22Rv1 (cell line): Measurements from ENCODE around the gene BROX.

Experiments used
- H3K27ac ChIP-seq: fragments of 450-650 bp; 2 replicates; pipeline ENCODE4 v1.5.1; 2017
- ZFX ChIP-seq: fragments of 450-650 bp; IDR thresholded peaks from 2 replicates; pipeline ENCODE4 v1.6.1; 2017; ENCODE audit warnings: antibody characterized with exemption, borderline replicate concordance
- TF ChIP-seq, protein P1 (sequence below): fragments of 450-650 bp; IDR thresholded peaks from 2 replicates; pipeline ENCODE4 v1.5.1; 2017; ENCODE audit warnings: mild to moderate bottlenecking

BROX gene

DNA sequence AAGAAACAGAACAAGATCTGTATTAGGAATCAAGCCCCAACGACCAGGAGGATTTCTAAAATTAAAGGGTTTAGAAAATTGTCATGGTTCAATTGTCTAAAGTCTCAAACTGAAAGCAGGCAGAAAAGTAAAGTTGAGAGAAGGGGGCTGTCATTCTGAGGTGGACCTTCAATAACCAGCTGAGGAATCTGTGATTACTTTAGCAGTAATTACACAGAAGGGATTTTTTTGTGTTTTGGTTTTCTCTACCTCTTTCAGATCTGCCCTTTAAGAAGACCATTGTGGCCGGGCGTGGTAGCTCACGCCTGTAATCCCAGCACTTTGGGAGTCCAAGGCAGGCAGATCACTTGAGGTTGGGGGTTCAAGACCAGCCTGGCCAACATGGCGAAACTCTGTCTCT, 17.4 kb upstream of the BROX start:
- no peak overlapping the region for H3K27ac ChIP-seq
- TF ChIP-seq ZFX: no peak
- TF ChIP-seq, protein P1, sequence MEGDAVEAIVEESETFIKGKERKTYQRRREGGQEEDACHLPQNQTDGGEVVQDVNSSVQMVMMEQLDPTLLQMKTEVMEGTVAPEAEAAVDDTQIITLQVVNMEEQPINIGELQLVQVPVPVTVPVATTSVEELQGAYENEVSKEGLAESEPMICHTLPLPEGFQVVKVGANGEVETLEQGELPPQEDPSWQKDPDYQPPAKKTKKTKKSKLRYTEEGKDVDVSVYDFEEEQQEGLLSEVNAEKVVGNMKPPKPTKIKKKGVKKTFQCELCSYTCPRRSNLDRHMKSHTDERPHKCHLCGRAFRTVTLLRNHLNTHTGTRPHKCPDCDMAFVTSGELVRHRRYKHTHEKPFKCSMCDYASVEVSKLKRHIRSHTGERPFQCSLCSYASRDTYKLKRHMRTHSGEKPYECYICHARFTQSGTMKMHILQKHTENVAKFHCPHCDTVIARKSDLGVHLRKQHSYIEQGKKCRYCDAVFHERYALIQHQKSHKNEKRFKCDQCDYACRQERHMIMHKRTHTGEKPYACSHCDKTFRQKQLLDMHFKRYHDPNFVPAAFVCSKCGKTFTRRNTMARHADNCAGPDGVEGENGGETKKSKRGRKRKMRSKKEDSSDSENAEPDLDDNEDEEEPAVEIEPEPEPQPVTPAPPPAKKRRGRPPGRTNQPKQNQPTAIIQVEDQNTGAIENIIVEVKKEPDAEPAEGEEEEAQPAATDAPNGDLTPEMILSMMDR: no peak

GRCh38 chr1:222696741-222697140, 15.6 kb upstream of the BROX start:
- no peak overlapping the region for H3K27ac ChIP-seq
- TF ChIP-seq, protein P1: no peak
- no peak for TF ChIP-seq ZFX

GRCh38 chr1:222697203-222697602, 15.2 kb upstream of the BROX start:
- TF ChIP-seq, protein P1: no peak
- TF ChIP-seq ZFX: no peak
- H3K27ac ChIP-seq: no peak overlapping the region

DNA sequence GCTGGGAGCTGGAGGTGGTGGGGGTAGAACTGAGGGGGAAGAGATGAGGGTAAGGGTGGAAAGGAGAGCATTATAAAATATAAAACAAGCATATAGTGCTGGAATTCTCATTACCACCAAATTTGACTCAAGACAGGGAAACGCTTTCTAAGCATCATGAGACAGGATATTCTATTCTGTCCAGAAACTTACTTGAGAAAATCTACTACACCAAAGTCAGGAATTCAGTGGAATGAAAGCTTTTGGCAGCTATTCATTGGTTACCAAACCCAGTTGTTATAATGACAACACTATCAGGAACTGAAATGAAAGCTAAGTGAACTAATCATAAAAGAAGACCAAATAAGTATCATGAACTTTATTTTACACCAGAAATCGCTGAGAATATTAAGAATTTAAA, 14.5 kb upstream of the BROX start:
- no peak for TF ChIP-seq ZFX
- TF ChIP-seq, protein P1: no peak
- no peak overlapping the region for H3K27ac ChIP-seq

DNA sequence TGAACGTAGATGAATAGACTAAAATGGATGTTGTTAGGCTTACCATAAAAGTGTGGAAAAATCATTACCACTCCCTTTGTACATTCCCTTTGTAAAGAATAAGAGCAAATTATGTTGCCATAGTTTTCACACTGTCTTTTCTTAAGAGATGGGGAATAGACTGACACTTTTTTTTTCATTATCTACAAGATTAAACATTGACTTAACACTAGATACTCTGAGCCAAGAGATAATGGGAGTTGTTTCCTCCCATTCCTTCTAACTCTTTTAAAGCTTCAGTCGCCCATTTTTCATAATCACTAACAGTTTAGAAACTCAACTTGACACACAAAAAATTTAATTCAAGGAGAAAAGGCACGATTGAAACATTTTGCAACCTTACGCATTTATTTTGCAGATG, 10.2 kb upstream of the BROX start:
- no peak overlapping the region for H3K27ac ChIP-seq
- TF ChIP-seq, protein P1: no peak
- TF ChIP-seq ZFX: no peak

DNA sequence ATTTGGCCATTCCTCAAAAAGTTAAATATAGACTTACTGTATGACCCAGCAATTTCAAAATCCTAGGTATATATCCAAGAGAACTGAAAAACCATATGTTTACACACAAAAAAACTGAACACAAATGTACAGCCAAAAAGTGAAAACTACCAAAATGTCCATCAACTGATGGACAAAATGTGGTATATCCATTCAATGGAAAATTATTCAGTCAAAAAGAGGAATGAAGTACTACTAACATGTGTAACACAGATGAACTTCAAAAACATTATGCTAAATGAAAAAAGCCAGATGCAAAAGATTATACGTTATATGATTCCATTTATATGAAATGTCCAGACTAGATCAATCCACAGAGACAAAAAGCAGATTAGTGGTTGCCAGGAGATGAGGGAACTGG, 8.1 kb upstream of the BROX start:
- TF ChIP-seq, protein P1: no peak
- no peak for TF ChIP-seq ZFX

GRCh38 chr1:222706815-222707214, 5.5 kb upstream of the BROX start:
- H3K27ac ChIP-seq: no peak overlapping the region
- TF ChIP-seq, protein P1: no peak; the same call in 1 of the 2 replicates

More for the DNA sequence above, 8.1 kb upstream of the BROX start:
- H3K27ac ChIP-seq: no peak overlapping the region
